Activated CD4-positive, alpha-beta T cell treated with anti-CD3 and anti-CD28 coated beads, Interleukin-2, amount 10 ng/mL, durations not matched to agents 7 days and 5 days (primary cell): Measurements from ENCODE around the gene GNAQ. TPM values are rescaled to one million over a fixed set of nuclear protein-coding genes. Genes with fewer than 3 reads are reported as not detected.

Experiments used
- CTCF ChIA-PET: fragments of 350-600 bp; sonication (Branson Sonifier 250); formaldehyde crosslinking; loops from one replicate; lab custom pipeline; 2021; ENCODE audit warnings: antibody characterized with exemption; lab: Charles Lee
- POLR2A ChIA-PET: fragments of 350-600 bp; sonication (Branson Sonifier 250); formaldehyde crosslinking; loops from one replicate; lab custom pipeline; 2021; ENCODE audit warnings: antibody characterized with exemption; lab: Charles Lee
- DNase-seq: peaks from one replicate; pipeline ENCODE4 v3.0.0-alpha.2; 2020
- H3K27ac Mint-ChIP-seq: one replicate; pipeline ENCODE4 v1.8.0; 2021; ENCODE audit warnings: mild to moderate bottlenecking, moderate library complexity, mixed read lengths
- H3K27me3 Mint-ChIP-seq: one replicate; pipeline ENCODE4 v1.8.0; 2021; ENCODE audit warnings: mixed read lengths
- H3K36me3 Mint-ChIP-seq: one replicate; pipeline ENCODE4 v1.8.0; 2021; ENCODE audit warnings: low read depth, mixed read lengths
- H3K4me1 Mint-ChIP-seq: one replicate; pipeline ENCODE4 v1.8.0; 2021; ENCODE audit warnings: mixed read lengths
- H3K4me3 Mint-ChIP-seq: one replicate; pipeline ENCODE4 v1.8.0; 2021; ENCODE audit warnings: mild to moderate bottlenecking, moderate library complexity, mixed read lengths
- H3K9me3 Mint-ChIP-seq: one replicate; pipeline ENCODE4 v1.8.0; 2021; ENCODE audit warnings: mixed read lengths
- total RNA-seq, 2 experiments: library from RNA; stranded (reverse); gene quantifications; one replicate each; pipeline ENCODE4 v1.2.3, GENCODE V29; 2021

Gene GNAQ
- total RNA-seq, 2 experiments from 2014 or later = 28.1 to 31.8 TPM

- Mint-ChIP-seq H3K4me1 (peaks cover 26% of the 10 kb centered on the region), H3K27ac (no peak overlapping the region), H3K36me3 (peaks cover 47% of the 10 kb centered on the region), H3K9me3 (peaks cover 10% of the 10 kb centered on the region), H3K27me3 (no peaks in the 10 kb centered on the region), H3K4me3 (no peak overlapping the region)
- CTCF ChIA-PET = no interaction called here
- POLR2A ChIA-PET = interaction anchor here (0.5 to 1.1 kb wide), 2 partner anchors 26 to 71 kb away, joined by 3 read pairs; no protein-coding TSS in a partner anchor
- no peak for DNase-seq
Observed at GRCh38 chr9:77916410-77916819, 115.2 kb downstream of the GNAQ start.

- H3K9me3 Mint-ChIP-seq = peaks cover 10% of the 10 kb centered on the region
- H3K36me3 Mint-ChIP-seq = peaks cover 50% of the 10 kb centered on the region
- no peak for DNase-seq
- H3K4me1 Mint-ChIP-seq = peaks cover 33% of the 10 kb centered on the region
- CTCF ChIA-PET = no interaction called here
- H3K27ac Mint-ChIP-seq = no peak overlapping the region
- no peaks in the 10 kb centered on the region for H3K27me3 Mint-ChIP-seq
- POLR2A ChIA-PET = interaction anchor here (1.1 kb wide), 1 partner anchor 70 kb away, joined by 3 read pairs; no protein-coding TSS in a partner anchor
- no peak overlapping the region for H3K4me3 Mint-ChIP-seq
Observed at GRCh38 chr9:77915744-77916143, 115.9 kb downstream of the GNAQ start.

- Mint-ChIP-seq H3K36me3 (peaks cover 56% of the 10 kb centered on the region), H3K27me3 (no peaks in the 10 kb centered on the region), H3K4me3 (no peak overlapping the region), H3K9me3 (peaks cover 11% of the 10 kb centered on the region), H3K27ac (no peak overlapping the region), H3K4me1 (peaks cover 59% of the 10 kb centered on the region)
- ChIA-PET CTCF (no interaction called here), POLR2A (no interaction called here)
- DNase-seq = no peak
Observed at GRCh38 chr9:77912895-77913693, 118.5 kb downstream of the GNAQ start.

GRCh38 chr9:77911928-77912327, 119.7 kb downstream of the GNAQ start:
- CTCF ChIA-PET = interaction anchor here (1.1 kb wide), 1 partner anchor 62 kb away, joined by 3 read pairs; no protein-coding TSS in a partner anchor
- H3K9me3 Mint-ChIP-seq = peaks cover 12% of the 10 kb centered on the region
- no peak overlapping the region for H3K27ac Mint-ChIP-seq
- H3K27me3 Mint-ChIP-seq = no peaks in the 10 kb centered on the region
- peaks cover 62% of the 10 kb centered on the region for H3K4me1 Mint-ChIP-seq
- no peak overlapping the region for H3K4me3 Mint-ChIP-seq
- DNase-seq = no peak
- peaks cover 58% of the 10 kb centered on the region for H3K36me3 Mint-ChIP-seq
- POLR2A ChIA-PET = no interaction called here

GRCh38 chr9:77910194-77910621, 121.4 kb downstream of the GNAQ start:
- DNase-seq = no peak
- H3K27me3 Mint-ChIP-seq = no peaks in the 10 kb centered on the region
- ChIA-PET POLR2A (no interaction called here), CTCF (interaction anchor here (0.6 to 1.1 kb wide), 3 partner anchors 13 to 40 kb away, joined by 4 to 5 read pairs (median 4); no protein-coding TSS in a partner anchor)
- H3K4me1 Mint-ChIP-seq = peaks cover 55% of the 10 kb centered on the region
- peaks cover 59% of the 10 kb centered on the region for H3K36me3 Mint-ChIP-seq
- peaks cover 12% of the 10 kb centered on the region for H3K9me3 Mint-ChIP-seq
- H3K4me3 Mint-ChIP-seq = no peak overlapping the region
- H3K27ac Mint-ChIP-seq = peak overlapping the region; percentile 98

GRCh38 chr9:77909306-77909705, 122.3 kb downstream of the GNAQ start:
- CTCF ChIA-PET = interaction anchor here (0.7 to 1.2 kb wide), 3 partner anchors 12 to 17 kb away, joined by 4 to 5 read pairs (median 4); no protein-coding TSS in a partner anchor

GRCh38 chr9:77908293-77908692, 123.3 kb downstream of the GNAQ start:
- POLR2A ChIA-PET = no interaction called here
- CTCF ChIA-PET = no interaction called here
- no peak overlapping the region for H3K4me3 Mint-ChIP-seq
- peaks cover 10% of the 10 kb centered on the region for H3K9me3 Mint-ChIP-seq
- H3K4me1 Mint-ChIP-seq = peaks cover 55% of the 10 kb centered on the region
- no peaks in the 10 kb centered on the region for H3K27me3 Mint-ChIP-seq
- peak overlapping the region; percentile 98 for H3K27ac Mint-ChIP-seq
- DNase-seq = no peak
- peaks cover 53% of the 10 kb centered on the region for H3K36me3 Mint-ChIP-seq

More at GRCh38 chr9:77909306-77909705, 122.3 kb downstream of the GNAQ start:
- peak; percentile 39 for DNase-seq
- no peaks in the 10 kb centered on the region for H3K27me3 Mint-ChIP-seq
- peak overlapping the region; percentile 62 for H3K4me3 Mint-ChIP-seq
- H3K9me3 Mint-ChIP-seq = peaks cover 12% of the 10 kb centered on the region
- peaks cover 59% of the 10 kb centered on the region for H3K36me3 Mint-ChIP-seq
- peaks cover 55% of the 10 kb centered on the region for H3K4me1 Mint-ChIP-seq
- POLR2A ChIA-PET = no interaction called here
- H3K27ac Mint-ChIP-seq = peak overlapping the region; percentile 98

- CTCF ChIA-PET = no interaction called here
- H3K4me1 Mint-ChIP-seq = peaks cover 57% of the 10 kb centered on the region
- no peak for DNase-seq
Observed at GRCh38 chr9:77907585-77907984, 124.0 kb downstream of the GNAQ start.

GRCh38 chr9:77906991-77907390, 124.6 kb downstream of the GNAQ start:
- H3K36me3 Mint-ChIP-seq = peaks cover 43% of the 10 kb centered on the region
- peaks cover 54% of the 10 kb centered on the region for H3K4me1 Mint-ChIP-seq
- no peaks in the 10 kb centered on the region for H3K27me3 Mint-ChIP-seq
- peaks cover 6% of the 10 kb centered on the region for H3K9me3 Mint-ChIP-seq
- CTCF ChIA-PET = interaction anchor here (1.9 kb wide), 1 partner anchor 15 kb away, joined by 4 read pairs; no protein-coding TSS in a partner anchor
- POLR2A ChIA-PET = no interaction called here
- H3K4me3 Mint-ChIP-seq = no peak overlapping the region
- no peak overlapping the region for H3K27ac Mint-ChIP-seq
- DNase-seq = no peak

More at GRCh38 chr9:77907585-77907984, 124.0 kb downstream of the GNAQ start:
- Mint-ChIP-seq H3K27me3 (no peaks in the 10 kb centered on the region), H3K9me3 (peaks cover 10% of the 10 kb centered on the region), H3K4me3 (no peak overlapping the region), H3K27ac (no peak overlapping the region), H3K36me3 (peaks cover 48% of the 10 kb centered on the region)
- POLR2A ChIA-PET = no interaction called here

GRCh38 chr9:77903666-77904285, 127.8 kb downstream of the GNAQ start:
- Mint-ChIP-seq H3K4me1 (peaks cover 40% of the 10 kb centered on the region), H3K27ac (no peak overlapping the region), H3K4me3 (no peak overlapping the region), H3K9me3 (peaks cover 2% of the 10 kb centered on the region), H3K27me3 (no peaks in the 10 kb centered on the region), H3K36me3 (peaks cover 29% of the 10 kb centered on the region)
- DNase-seq = no peak
- CTCF ChIA-PET = interaction anchor here (0.6 kb wide), 1 partner anchor 574 kb away, joined by 4 read pairs; no protein-coding TSS in a partner anchor
- POLR2A ChIA-PET = no interaction called here

GRCh38 chr9:77901771-77902170, 129.8 kb downstream of the GNAQ start:
- Mint-ChIP-seq H3K27me3 (no peaks in the 10 kb centered on the region), H3K27ac (no peak overlapping the region), H3K4me1 (peaks cover 23% of the 10 kb centered on the region), H3K9me3 (no peaks in the 10 kb centered on the region), H3K36me3 (peaks cover 17% of the 10 kb centered on the region), H3K4me3 (no peak overlapping the region)
- ChIA-PET POLR2A (no interaction called here), CTCF (no interaction called here)
- no peak for DNase-seq

- H3K4me3 Mint-ChIP-seq = no peak overlapping the region
- DNase-seq = no peak
- CTCF ChIA-PET = interaction anchor here (1.1 kb wide), 1 partner anchor 31 kb away, joined by 3 read pairs; no protein-coding TSS in a partner anchor
- no peak overlapping the region for H3K27ac Mint-ChIP-seq
- POLR2A ChIA-PET = no interaction called here
- peaks cover 23% of the 10 kb centered on the region for H3K4me1 Mint-ChIP-seq
- H3K27me3 Mint-ChIP-seq = no peaks in the 10 kb centered on the region
- H3K9me3 Mint-ChIP-seq = no peaks in the 10 kb centered on the region
- H3K36me3 Mint-ChIP-seq = peaks cover 17% of the 10 kb centered on the region
Observed at GRCh38 chr9:77901018-77901417, 130.6 kb downstream of the GNAQ start.
